DOHH2 (cell line): ENCODE measurements around the gene GDF7.

Experiments used
- H3F3A ChIP-seq: fragments of 200-600 bp; sonication (generic), shearing (Covaris generic); 2 replicates; pipeline ENCODE4 v1.6.0; 2016; ENCODE audit warnings: antibody characterized with exemption, mild to moderate bottlenecking; ENCODE audit not compliant: control insufficient read depth, insufficient read depth
- H3K27ac ChIP-seq: fragments of 200-600 bp; sonication (generic); 2 replicates; pipeline ENCODE4 v1.5.1; 2014; ENCODE audit warnings: low read depth, mild to moderate bottlenecking, low read length, moderate library complexity
- H3K27me3 ChIP-seq: fragments of 200-600 bp; sonication (generic); 2 replicates; pipeline ENCODE4 v1.6.1; 2014; ENCODE audit warnings: mild to moderate bottlenecking, low read length, mixed read lengths; ENCODE audit not compliant: control insufficient read depth
- H3K36me3 ChIP-seq: fragments of 200-600 bp; sonication (generic); 2 replicates; pipeline ENCODE4 v1.6.1; 2014; ENCODE audit warnings: mild to moderate bottlenecking, low read length, moderate library complexity, mixed read lengths; ENCODE audit not compliant: control insufficient read depth
- H3K4me1 ChIP-seq: fragments of 200-600 bp; sonication (generic); 2 replicates; pipeline ENCODE4 v1.6.1; 2014; ENCODE audit warnings: mild to moderate bottlenecking, low read length, mixed read lengths; ENCODE audit not compliant: control insufficient read depth
- H3K4me2 ChIP-seq: fragments of 200-600 bp; sonication (generic); 2 replicates; pipeline ENCODE4 v1.6.0; 2014; ENCODE audit warnings: mild to moderate bottlenecking, low read length, moderate library complexity
- H3K4me3 ChIP-seq: fragments of 200-600 bp; sonication (generic); 2 replicates; pipeline ENCODE4 v1.5.1; 2014; ENCODE audit warnings: mild to moderate bottlenecking, low read length, mixed read lengths
- H3K79me2 ChIP-seq: fragments of 200-600 bp; sonication (generic); 2 replicates; pipeline ENCODE4 v1.6.1; 2014; ENCODE audit warnings: mild to moderate bottlenecking, low read length, mixed read lengths; ENCODE audit not compliant: control insufficient read depth
- H3K9me2 ChIP-seq: fragments of 200-600 bp; sonication (generic); replicated peaks from 2 replicates; pipeline ENCODE4 v1.6.1; 2014; ENCODE audit warnings: mild to moderate bottlenecking, low read length, mixed read lengths; ENCODE audit not compliant: control insufficient read depth
- H3K9me3 ChIP-seq: fragments of 200-600 bp; sonication (generic); 2 replicates; pipeline ENCODE4 v1.6.1; 2014; ENCODE audit warnings: antibody characterized with exemption, low read length, mixed read lengths; ENCODE audit not compliant: control insufficient read depth, insufficient read depth
- H4K20me1 ChIP-seq: fragments of 200-600 bp; sonication (generic); 2 replicates; pipeline ENCODE4 v1.6.0; 2014; ENCODE audit warnings: low read depth, mild to moderate bottlenecking, antibody characterized with exemption, low read length, moderate library complexity; ENCODE audit not compliant: control insufficient read depth, insufficient read depth
- EZH2phosphoT487 ChIP-seq: fragments of 200-600 bp; sonication (generic); IDR thresholded peaks from 2 replicates; pipeline ENCODE4 v1.6.1; 2017; ENCODE audit warnings: borderline replicate concordance, mild to moderate bottlenecking, antibody characterized with exemption, low read length, moderate library complexity, mixed read lengths
- TF ChIP-seq, protein P1 (sequence below): fragments of 200-600 bp; sonication (generic); IDR thresholded peaks from one replicate; pipeline ENCODE4 v1.5.1; 2014; ENCODE audit warnings: antibody characterized with exemption, mild to moderate bottlenecking, low read depth, low read length; ENCODE audit not compliant: poor library complexity, severe bottlenecking

GDF7 gene

DNA sequence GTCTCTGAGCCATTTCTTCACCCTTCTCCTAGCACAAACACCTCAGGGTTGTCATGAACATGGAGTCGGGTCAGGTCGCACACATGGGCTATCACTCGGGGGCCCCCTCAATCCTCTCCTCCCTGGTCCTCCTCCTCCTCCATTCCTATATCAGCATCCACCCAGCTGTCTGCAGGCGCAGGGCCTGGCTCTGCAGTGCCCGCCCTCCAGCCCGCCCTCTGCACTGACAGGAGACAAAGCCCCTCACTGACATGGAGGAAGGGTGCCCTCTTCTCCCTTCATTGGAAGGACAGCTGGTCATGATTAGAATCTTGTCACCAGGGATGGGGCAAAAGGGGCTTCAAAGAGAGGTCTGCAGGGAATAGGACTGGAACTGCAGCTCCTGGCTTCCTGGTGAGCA lies 37.8 kb upstream of the GDF7 start:
- Histone ChIP-seq H3K36me3 (no peaks in the 10 kb centered on the region), H3K4me3 (no peak overlapping the region), H3K79me2 (no peaks in the 10 kb centered on the region), H3K27me3 (no peaks in the 10 kb centered on the region), H3K27ac (no peak overlapping the region), H3K4me2 (no peak overlapping the region), H4K20me1 (0 out of 2 replicates have a peak, but pooled peaks cover 3% of the 10 kb centered on the region), H3F3A (no peaks in the 10 kb centered on the region), H3K9me3 (no peaks in the 10 kb centered on the region), H3K4me1 (peaks cover 21% of the 10 kb centered on the region), H3K9me2 (no peaks in the 10 kb centered on the region)
- TF ChIP-seq, protein P1, sequence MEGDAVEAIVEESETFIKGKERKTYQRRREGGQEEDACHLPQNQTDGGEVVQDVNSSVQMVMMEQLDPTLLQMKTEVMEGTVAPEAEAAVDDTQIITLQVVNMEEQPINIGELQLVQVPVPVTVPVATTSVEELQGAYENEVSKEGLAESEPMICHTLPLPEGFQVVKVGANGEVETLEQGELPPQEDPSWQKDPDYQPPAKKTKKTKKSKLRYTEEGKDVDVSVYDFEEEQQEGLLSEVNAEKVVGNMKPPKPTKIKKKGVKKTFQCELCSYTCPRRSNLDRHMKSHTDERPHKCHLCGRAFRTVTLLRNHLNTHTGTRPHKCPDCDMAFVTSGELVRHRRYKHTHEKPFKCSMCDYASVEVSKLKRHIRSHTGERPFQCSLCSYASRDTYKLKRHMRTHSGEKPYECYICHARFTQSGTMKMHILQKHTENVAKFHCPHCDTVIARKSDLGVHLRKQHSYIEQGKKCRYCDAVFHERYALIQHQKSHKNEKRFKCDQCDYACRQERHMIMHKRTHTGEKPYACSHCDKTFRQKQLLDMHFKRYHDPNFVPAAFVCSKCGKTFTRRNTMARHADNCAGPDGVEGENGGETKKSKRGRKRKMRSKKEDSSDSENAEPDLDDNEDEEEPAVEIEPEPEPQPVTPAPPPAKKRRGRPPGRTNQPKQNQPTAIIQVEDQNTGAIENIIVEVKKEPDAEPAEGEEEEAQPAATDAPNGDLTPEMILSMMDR: no peak
- no peak for TF ChIP-seq EZH2phosphoT487

DNA sequence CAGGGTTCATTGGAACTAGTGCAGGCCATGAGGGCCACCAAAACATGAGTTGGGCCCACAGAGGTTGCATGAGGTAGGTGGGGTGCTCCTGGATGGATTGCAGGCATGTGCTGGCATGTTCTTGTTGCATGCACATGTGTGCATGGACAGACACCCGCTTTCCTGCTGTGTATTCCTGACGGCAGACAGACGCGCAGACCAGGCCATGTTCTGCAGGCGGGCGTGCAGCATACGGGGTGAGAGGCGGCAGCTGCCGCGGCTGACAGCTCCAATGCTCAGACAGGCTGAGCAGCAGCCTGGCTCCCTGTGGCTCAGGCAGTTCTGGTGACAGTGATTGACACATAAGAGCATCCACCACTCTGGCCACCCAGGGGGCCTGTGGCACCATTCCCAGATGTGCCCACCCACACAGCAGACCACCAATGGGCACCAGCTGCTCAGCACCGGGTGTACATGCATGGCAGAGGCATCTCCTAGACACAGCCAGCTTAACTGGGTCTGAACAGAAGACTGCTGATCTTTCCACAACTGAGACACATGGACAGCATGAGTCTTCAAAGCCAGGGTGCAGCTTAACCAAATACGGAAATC lies 37.3 kb upstream of the GDF7 start:
- H3F3A ChIP-seq: no peaks in the 10 kb centered on the region
- no peak overlapping the region for H3K4me3 ChIP-seq
- no peak overlapping the region for H3K27ac ChIP-seq
- H3K4me2 ChIP-seq: no peak overlapping the region
- H3K9me2 ChIP-seq: no peaks in the 10 kb centered on the region
- H4K20me1 ChIP-seq: 0 out of 2 replicates have a peak, but pooled peaks cover 3% of the 10 kb centered on the region
- TF ChIP-seq, protein P1: no peak
- TF ChIP-seq EZH2phosphoT487: no peak
- peaks cover 23% of the 10 kb centered on the region for H3K4me1 ChIP-seq
- H3K9me3 ChIP-seq: no peaks in the 10 kb centered on the region
- no peaks in the 10 kb centered on the region for H3K27me3 ChIP-seq
- H3K36me3 ChIP-seq: no peaks in the 10 kb centered on the region
- H3K79me2 ChIP-seq: no peaks in the 10 kb centered on the region

DNA sequence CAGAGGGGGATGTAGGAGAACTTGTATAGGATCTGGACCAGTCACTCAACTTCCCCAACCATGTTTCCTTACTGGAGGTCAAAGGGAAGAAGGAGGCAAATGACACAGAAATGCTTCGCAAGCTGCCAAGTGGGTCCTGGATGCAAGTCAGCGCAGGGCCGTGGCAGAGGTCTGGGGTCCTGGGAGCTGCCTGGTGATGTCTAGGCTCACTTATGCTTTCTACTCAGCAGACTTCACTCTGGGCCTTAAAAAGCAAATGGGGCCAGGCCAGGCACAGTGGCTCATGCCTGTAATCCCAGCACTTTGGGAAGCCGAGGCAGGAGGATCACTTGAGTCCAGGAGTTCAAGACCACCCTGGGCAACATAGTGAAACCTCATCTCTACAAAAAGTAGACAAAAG lies 36.0 kb upstream of the GDF7 start:
- Histone ChIP-seq H3K27ac (no peak overlapping the region), H3F3A (no peaks in the 10 kb centered on the region), H3K79me2 (no peaks in the 10 kb centered on the region), H3K4me2 (no peak overlapping the region), H3K36me3 (no peaks in the 10 kb centered on the region), H3K9me3 (no peaks in the 10 kb centered on the region), H3K4me3 (no peak overlapping the region), H3K4me1 (peaks cover 23% of the 10 kb centered on the region), H3K27me3 (no peaks in the 10 kb centered on the region), H3K9me2 (no peaks in the 10 kb centered on the region), H4K20me1 (0 out of 2 replicates have a peak, but pooled peaks cover 3% of the 10 kb centered on the region)
- TF ChIP-seq, protein P1: no peak
- no peak for TF ChIP-seq EZH2phosphoT487
